HepG2 (cell line): Measurements from ENCODE around the gene AKR1C2.
"Not testable (repeated sequence)": the region's sequence is repeated elsewhere in the genome, so short reads cannot be mapped to it uniquely, and the experiment has no call there.

Experiments
- EZH2 ChIP-seq: conservative IDR thresholded peaks from 2 replicates; pipeline ENCODE4 v1.6.1; 2012; ENCODE audit warnings: mild to moderate bottlenecking, low read depth, low read length, moderate library complexity
- MAFK ChIP-seq, 2 experiments: IDR thresholded peaks in 1 of 2; conservative IDR thresholded peaks in 1 of 2; 2 replicates each; pipeline ENCODE4 v1.6.1; 2011; ENCODE audit warnings: improper control_type of control experiment in 2 of 2, low read length in 2 of 2
- PATZ1 ChIP-seq: sonication (generic); formaldehyde crosslinking; IDR thresholded peaks from 2 replicates; pipeline ENCODE4 v1.4.0; 2020; ENCODE audit warnings: missing genetic modification reagents

DNA sequence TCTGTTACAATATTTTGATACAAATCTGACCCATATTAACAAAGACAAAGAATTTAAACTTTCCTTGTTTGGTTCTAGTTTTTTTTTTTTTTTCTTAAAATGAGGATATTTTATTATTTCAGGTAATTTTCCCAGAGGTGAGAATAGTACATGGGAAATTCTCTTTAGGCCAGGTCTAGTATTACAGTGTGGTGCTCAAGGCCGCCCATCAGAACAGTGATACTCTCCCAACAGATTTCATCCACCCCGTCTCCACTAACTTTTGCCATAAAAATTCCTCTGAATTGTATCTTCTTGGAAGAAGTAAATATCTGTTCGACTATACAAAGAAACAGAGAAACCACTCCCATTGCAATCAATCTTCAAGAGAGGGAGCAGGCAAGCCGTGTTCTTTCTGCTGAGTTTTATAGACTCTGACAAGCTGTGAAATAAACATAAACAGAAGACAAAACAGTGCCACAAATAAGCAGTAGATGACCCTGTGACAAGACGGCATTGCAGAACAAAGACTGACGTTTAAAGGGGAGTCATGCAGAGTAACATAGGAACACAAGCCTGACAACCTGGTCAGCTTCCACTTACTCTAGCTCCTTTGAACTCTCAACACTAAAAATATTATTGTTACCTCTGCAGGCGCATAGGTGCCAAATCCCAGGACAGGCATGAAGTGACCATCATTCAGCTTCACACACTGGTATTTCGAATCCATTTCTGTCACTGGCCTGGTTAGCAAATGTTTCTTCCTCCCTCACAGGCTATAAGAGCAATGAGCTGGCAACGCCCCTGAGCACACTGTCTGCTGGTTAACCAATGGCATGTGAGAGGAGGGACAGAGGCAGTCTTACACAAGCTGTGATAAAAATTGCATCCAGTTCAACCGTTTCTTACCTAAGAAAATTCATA is at the start of gene AKR1C2:
- TF ChIP-seq PATZ1; EZH2; MAFK (conservative IDR thresholded peaks at IDR 0.05 in 1 of 2, IDR thresholded peaks at IDR 0.05 in 1 of 2; ENCODE audit: low read length in 2 of 2): not testable (repeated sequence)
